Skeletal muscle cell (primary cell): ENCODE data around the gene SH2B3.

Experiments used
- DNase-seq: peaks from one replicate; pipeline ENCODE4 v3.0.0-alpha.2; 2010; ENCODE audit warnings: low read depth
- H3K4me3 ChIP-seq: 2 replicates; pipeline ENCODE4 v1.5.1; 2011; ENCODE audit warnings: low read depth, mild to moderate bottlenecking, control low read depth, low read length, moderate library complexity

SH2B3 gene

GRCh38 chr12:111420494-111420893, 14.8 kb downstream of the SH2B3 start:
- no peak overlapping the region for H3K4me3 ChIP-seq
- DNase-seq, result no peak

- H3K4me3 ChIP-seq, result no peak overlapping the region
- no peak for DNase-seq
These were observed 18.6 kb downstream of the SH2B3 start for GRCh38 chr12:111424189-111424792.

- H3K4me3 ChIP-seq, result no peak overlapping the region
- DNase-seq, result no peak
These were observed 19.1 kb downstream of the SH2B3 start for GRCh38 chr12:111424793-111425251.

GRCh38 chr12:111425655-111426054, 19.9 kb downstream of the SH2B3 start:
- no peak for DNase-seq
- H3K4me3 ChIP-seq, result no peak overlapping the region

GRCh38 chr12:111426344-111427185, 20.8 kb downstream of the SH2B3 start:
- DNase-seq, result no peak
- no peak overlapping the region for H3K4me3 ChIP-seq

- no peak for DNase-seq
- H3K4me3 ChIP-seq, result no peak overlapping the region
These were observed 21.8 kb downstream of the SH2B3 start for GRCh38 chr12:111427417-111428074.

GRCh38 chr12:111428081-111428727, 22.5 kb downstream of the SH2B3 start:
- no peak overlapping the region for H3K4me3 ChIP-seq
- no peak for DNase-seq

GRCh38 chr12:111428728-111429175, 23.0 kb downstream of the SH2B3 start:
- no peak overlapping the region for H3K4me3 ChIP-seq
- no peak for DNase-seq

- DNase-seq, result no peak
- H3K4me3 ChIP-seq, result no peak overlapping the region
These were observed 24.2 kb downstream of the SH2B3 start for GRCh38 chr12:111429828-111430432.

GRCh38 chr12:111430433-111431353, 25.0 kb downstream of the SH2B3 start:
- no peak for DNase-seq
- H3K4me3 ChIP-seq, result no peak overlapping the region

GRCh38 chr12:111431772-111432171, 26.0 kb downstream of the SH2B3 start:
- no peak overlapping the region for H3K4me3 ChIP-seq
- DNase-seq, result no peak

- H3K4me3 ChIP-seq, result no peak overlapping the region
- DNase-seq, result no peak
These were observed 28.3 kb downstream of the SH2B3 start for GRCh38 chr12:111434049-111434448.

GRCh38 chr12:111434680-111435338, 29.1 kb downstream of the SH2B3 start:
- no peak for DNase-seq
- H3K4me3 ChIP-seq, result no peak overlapping the region

GRCh38 chr12:111435661-111436201, 30.0 kb downstream of the SH2B3 start:
- DNase-seq, result no peak
- H3K4me3 ChIP-seq, result no peak overlapping the region

- no peak for DNase-seq
- H3K4me3 ChIP-seq, result no peak overlapping the region
These were observed 30.5 kb downstream of the SH2B3 start for GRCh38 chr12:111436266-111436665.

GRCh38 chr12:111436811-111437210, 31.1 kb downstream of the SH2B3 start:
- H3K4me3 ChIP-seq, result no peak overlapping the region
- DNase-seq, result no peak

- no peak for DNase-seq
- H3K4me3 ChIP-seq, result no peak overlapping the region
These were observed 32.2 kb downstream of the SH2B3 start for GRCh38 chr12:111437816-111438454.
